KMS-11 (cell line): ENCODE data around the gene RAPGEF2.

Experiments used
- H2AFZ ChIP-seq: fragments of 200-600 bp; sonication (generic); 2 replicates; pipeline ENCODE4 v1.6.1; 2016; ENCODE audit warnings: antibody characterized with exemption, mixed run types, low read depth
- H3K27ac ChIP-seq: fragments of 200-600 bp; sonication (generic); 2 replicates; pipeline ENCODE4 v1.6.1; 2016; ENCODE audit warnings: mild to moderate bottlenecking, mixed run types
- H3K27me3 ChIP-seq: fragments of 200-600 bp; sonication (generic); 2 replicates; pipeline ENCODE4 v1.6.1; 2017; ENCODE audit warnings: mild to moderate bottlenecking, low read depth, mixed run types, moderate library complexity; ENCODE audit not compliant: insufficient read depth
- H3K36me3 ChIP-seq: fragments of 200-600 bp; sonication (generic); 2 replicates; pipeline ENCODE4 v1.6.1; 2017; ENCODE audit warnings: mild to moderate bottlenecking, mixed run types; ENCODE audit not compliant: insufficient read depth
- H3K4me1 ChIP-seq: fragments of 200-600 bp; sonication (generic); 2 replicates; pipeline ENCODE4 v1.6.1; 2016; ENCODE audit warnings: mild to moderate bottlenecking, low read depth, mixed run types; ENCODE audit not compliant: poor library complexity, severe bottlenecking
- H3K4me2 ChIP-seq: fragments of 200-600 bp; sonication (generic); 2 replicates; pipeline ENCODE4 v1.7.0; 2016; ENCODE audit warnings: mild to moderate bottlenecking, mixed run types
- H3K4me3 ChIP-seq: fragments of 200-600 bp; sonication (generic); IDR thresholded peaks from 2 replicates; pipeline ENCODE4 v1.6.1; 2017; ENCODE audit warnings: low read depth, low read length, mixed read lengths; ENCODE audit not compliant: insufficient read depth
- H3K79me2 ChIP-seq: fragments of 200-600 bp; sonication (generic); 2 replicates; pipeline ENCODE4 v1.6.1; 2016; ENCODE audit warnings: low read depth, mixed run types; ENCODE audit not compliant: insufficient read depth
- H3K9ac ChIP-seq: fragments of 200-600 bp; sonication (generic); 2 replicates; pipeline ENCODE4 v1.6.1; 2016; ENCODE audit warnings: mild to moderate bottlenecking, mixed run types
- H4K20me1 ChIP-seq: fragments of 200-600 bp; sonication (generic); 2 replicates; pipeline ENCODE4 v1.6.1; 2016; ENCODE audit warnings: mild to moderate bottlenecking, mixed run types; ENCODE audit not compliant: insufficient read depth
- TF ChIP-seq, protein P1 (sequence below): fragments of 200-600 bp; sonication (generic); conservative IDR thresholded peaks from 2 replicates; pipeline ENCODE4 v1.6.1; 2017; ENCODE audit warnings: low read depth, mild to moderate bottlenecking, antibody characterized with exemption, low read length, moderate library complexity, mixed read lengths

Gene RAPGEF2

DNA sequence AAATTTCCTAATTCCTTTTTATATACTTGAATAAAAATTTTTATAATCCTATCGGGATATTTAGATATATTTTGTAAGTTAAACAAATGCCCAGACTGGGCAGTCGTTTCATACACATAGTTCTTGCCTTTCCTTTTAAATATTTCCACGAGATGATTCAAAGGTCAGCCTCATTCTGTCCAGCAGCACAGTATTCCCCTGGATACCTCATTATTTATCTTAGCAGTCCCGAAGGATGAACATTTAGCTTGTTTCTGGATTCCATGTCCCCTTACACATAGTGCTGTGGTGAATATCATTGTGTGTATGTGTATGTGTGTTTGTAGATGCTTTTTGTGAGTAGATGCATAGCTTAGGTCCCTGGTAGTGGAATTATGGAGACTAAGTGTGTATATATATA is 38.3 kb downstream of the RAPGEF2 start:
- H3K36me3 ChIP-seq: no peaks in the 10 kb centered on the region
- H3K27ac ChIP-seq: no peak overlapping the region
- H4K20me1 ChIP-seq: no peaks in the 10 kb centered on the region
- H2AFZ ChIP-seq: no peak overlapping the region
- no peaks in the 10 kb centered on the region for H3K79me2 ChIP-seq
- H3K4me1 ChIP-seq: no peaks in the 10 kb centered on the region
- no peak overlapping the region for H3K9ac ChIP-seq
- no peak overlapping the region for H3K4me3 ChIP-seq
- H3K27me3 ChIP-seq: no peaks in the 10 kb centered on the region
- H3K4me2 ChIP-seq: no peak overlapping the region
- TF ChIP-seq, protein P1, sequence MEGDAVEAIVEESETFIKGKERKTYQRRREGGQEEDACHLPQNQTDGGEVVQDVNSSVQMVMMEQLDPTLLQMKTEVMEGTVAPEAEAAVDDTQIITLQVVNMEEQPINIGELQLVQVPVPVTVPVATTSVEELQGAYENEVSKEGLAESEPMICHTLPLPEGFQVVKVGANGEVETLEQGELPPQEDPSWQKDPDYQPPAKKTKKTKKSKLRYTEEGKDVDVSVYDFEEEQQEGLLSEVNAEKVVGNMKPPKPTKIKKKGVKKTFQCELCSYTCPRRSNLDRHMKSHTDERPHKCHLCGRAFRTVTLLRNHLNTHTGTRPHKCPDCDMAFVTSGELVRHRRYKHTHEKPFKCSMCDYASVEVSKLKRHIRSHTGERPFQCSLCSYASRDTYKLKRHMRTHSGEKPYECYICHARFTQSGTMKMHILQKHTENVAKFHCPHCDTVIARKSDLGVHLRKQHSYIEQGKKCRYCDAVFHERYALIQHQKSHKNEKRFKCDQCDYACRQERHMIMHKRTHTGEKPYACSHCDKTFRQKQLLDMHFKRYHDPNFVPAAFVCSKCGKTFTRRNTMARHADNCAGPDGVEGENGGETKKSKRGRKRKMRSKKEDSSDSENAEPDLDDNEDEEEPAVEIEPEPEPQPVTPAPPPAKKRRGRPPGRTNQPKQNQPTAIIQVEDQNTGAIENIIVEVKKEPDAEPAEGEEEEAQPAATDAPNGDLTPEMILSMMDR: no peak

DNA sequence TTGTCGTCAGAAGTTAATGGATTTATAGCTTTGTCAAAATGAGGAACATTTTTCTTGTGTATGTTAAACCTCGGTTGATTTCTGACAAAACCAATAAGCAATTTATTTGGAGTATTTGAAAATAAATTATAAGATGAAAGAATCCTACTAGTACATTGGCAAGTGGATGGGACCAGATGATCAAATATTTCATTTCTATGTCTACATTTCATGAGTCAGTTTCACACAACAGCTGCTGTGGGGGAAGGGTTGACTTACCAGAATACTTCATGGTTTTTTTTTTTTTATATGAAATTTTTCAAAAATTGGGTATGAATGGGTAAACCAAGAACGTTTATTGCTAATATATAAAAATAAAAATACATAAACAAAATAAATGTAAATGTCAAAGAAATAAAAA is 39.4 kb downstream of the RAPGEF2 start:
- Histone ChIP-seq H3K4me1 (no peaks in the 10 kb centered on the region), H3K27me3 (no peaks in the 10 kb centered on the region), H3K36me3 (no peaks in the 10 kb centered on the region), H3K4me2 (no peak overlapping the region), H3K4me3 (no peak overlapping the region), H4K20me1 (no peaks in the 10 kb centered on the region), H3K9ac (no peak overlapping the region), H3K27ac (no peak overlapping the region), H3K79me2 (no peaks in the 10 kb centered on the region), H2AFZ (no peak overlapping the region)
- TF ChIP-seq, protein P1: no peak

DNA sequence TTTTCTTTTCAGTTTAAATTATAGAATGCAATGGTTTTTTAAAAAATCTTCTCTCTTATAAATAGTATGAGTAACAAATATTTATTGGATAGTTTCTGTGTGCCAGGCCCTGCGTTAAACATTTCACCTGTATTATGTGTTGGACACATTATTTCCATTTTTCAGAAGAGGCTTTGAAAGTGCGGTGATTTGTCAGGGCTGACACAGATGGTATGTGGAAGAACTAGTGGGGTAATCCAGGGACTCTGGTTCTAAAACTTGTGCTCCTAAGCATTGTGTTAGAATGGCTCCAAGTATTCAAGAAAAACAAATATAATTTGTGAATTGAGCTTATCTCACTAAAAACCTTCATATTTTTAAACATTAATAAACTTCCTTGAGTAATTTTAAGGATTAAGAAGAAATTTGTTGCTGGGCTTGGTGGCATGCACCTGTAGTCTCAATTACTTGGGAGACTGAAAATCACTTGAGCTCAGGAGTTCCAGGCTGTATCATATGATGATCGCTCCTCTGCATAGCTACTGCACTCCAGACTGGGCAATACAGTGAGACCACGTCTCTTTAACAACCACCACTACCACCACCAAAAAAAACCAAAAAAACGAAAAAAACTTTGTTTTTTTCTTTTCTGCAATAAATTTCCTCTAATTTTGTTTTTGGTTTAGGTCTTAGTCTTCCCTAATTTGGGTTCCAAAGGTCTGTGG is 40.0 kb downstream of the RAPGEF2 start:
- no peak overlapping the region for H3K27ac ChIP-seq
- TF ChIP-seq, protein P1: no peak
- H3K4me3 ChIP-seq: no peak overlapping the region
- no peaks in the 10 kb centered on the region for H4K20me1 ChIP-seq
- H3K27me3 ChIP-seq: no peaks in the 10 kb centered on the region
- no peaks in the 10 kb centered on the region for H3K36me3 ChIP-seq
- no peak overlapping the region for H2AFZ ChIP-seq
- no peak overlapping the region for H3K4me2 ChIP-seq
- no peaks in the 10 kb centered on the region for H3K4me1 ChIP-seq
- no peak overlapping the region for H3K9ac ChIP-seq
- H3K79me2 ChIP-seq: no peaks in the 10 kb centered on the region

DNA sequence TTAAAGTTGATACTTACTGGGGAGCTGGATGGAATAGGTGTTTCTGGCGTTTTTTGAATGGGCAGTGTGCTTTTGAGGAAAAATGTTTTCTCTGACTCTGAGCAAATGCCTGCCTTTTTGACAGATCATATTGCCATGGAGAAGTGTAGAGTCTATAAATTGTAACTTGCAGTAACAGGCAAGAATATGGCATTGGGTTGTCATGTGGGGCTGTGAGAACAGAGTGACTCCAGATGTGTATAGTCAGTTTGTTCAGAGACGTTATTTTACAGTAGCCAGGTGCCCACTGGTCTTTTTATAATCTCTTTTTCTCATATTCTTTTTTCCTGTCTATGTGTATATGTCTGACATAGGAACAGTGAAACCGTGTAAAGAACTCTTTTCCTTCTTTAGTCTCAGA is 40.8 kb downstream of the RAPGEF2 start:
- Histone ChIP-seq H3K4me2 (no peak overlapping the region), H3K36me3 (no peaks in the 10 kb centered on the region), H3K4me1 (no peaks in the 10 kb centered on the region)

More for the DNA sequence above, 40.8 kb downstream of the RAPGEF2 start:
- no peaks in the 10 kb centered on the region for H4K20me1 ChIP-seq
- H3K9ac ChIP-seq: no peak overlapping the region
- H2AFZ ChIP-seq: no peak overlapping the region
- H3K79me2 ChIP-seq: no peaks in the 10 kb centered on the region
- H3K27ac ChIP-seq: no peak overlapping the region
- H3K4me3 ChIP-seq: no peak overlapping the region
- no peaks in the 10 kb centered on the region for H3K27me3 ChIP-seq
- TF ChIP-seq, protein P1: no peak
